GM18519 (cell line): ENCODE measurements around the gene PEX6.
A peak's percentile ranks its signal among the peaks of the same experiment; 100 is the strongest.
"Not testable (repeated sequence)": the region's sequence is repeated elsewhere in the genome, so short reads cannot be mapped to it uniquely, and the experiment has no call there.

Source experiments
- ATAC-seq: cut with Tn5 transposase; IDR thresholded peaks from one replicate; pipeline ENCODE4 v1.9.1; 2021; ENCODE audit warnings: mild to moderate bottlenecking, moderate library complexity; ENCODE audit not compliant: unreplicated experiment, low FRiP score

The PEX6 gene

DNA sequence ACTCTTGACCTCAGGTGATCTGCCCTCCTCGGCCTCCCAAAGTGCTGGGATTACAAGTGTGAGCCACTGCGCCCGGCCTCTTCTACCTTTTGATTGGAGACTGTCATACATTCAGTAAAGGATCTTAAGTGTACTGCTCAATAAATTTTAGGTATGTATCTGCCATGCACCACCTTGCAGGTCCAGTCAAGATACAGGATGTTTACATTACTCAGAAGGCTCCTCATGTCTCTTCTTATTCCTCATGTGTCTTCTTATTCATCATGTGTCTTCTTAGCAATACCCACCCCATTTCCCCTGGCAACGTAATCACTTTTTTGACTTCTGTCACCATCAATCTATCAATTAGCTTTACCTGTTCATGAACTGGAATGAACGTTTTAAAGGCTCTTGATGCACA lies 26.9 kb upstream of the PEX6 start:
- ATAC-seq: no peak

DNA sequence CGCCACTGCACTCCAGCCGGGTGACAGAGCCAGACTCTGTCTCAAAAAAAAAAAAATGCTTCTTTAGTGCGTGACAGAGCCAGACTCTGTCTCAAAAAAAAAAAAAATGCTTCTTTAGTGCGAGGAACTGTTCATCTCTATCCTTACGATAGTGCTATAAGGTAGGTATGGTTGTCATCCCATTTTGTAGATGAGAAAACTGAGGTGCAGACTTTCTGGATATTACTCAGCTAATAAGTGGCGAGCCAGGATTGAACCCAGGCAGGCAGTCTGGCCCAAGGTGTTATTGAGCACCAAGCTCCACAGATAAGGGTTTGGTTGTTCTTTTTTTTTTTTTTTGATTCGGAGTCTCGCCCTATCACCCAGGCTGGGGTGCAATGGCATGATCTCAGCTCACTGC lies 22.9 kb upstream of the PEX6 start:
- ATAC-seq: no peak

DNA sequence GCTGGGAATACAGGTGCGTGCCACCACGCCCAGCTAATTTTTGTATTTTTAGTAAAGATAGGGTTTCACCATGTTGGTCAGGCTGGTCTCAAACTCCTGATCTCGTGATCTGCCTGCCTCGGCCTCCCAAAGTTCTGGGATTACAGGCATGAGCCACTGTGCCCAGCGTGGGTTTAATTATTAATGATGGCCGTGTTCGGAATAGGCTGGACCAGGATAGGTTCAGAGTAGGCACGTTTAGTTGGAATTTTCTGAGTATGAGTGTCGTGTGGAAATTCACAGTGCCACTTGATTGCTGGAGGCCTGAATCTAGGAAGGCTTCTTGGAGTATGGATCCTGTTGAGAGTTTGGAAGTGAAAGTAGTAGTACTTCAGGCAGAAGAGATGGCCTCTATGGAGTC lies 19.2 kb upstream of the PEX6 start:
- ATAC-seq: not testable (repeated sequence)

DNA sequence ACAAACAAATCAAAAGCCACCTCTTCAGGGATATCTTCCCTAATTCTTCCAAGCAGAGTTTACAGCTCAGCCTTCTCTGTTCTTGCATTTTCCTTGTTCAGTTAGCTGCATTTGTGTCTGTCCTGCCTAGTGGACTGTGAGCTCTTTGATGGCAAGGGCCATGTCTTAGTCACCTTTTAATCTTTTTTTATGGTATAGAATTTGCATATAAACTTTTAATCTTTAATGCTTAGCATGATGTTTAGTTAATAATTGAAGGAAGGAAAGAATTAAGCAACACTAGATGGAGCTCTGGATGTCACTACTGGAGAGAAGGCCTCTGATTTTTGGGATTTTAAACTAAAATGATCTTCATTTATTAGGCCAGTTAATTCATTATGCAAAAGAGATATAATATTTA lies 17.5 kb upstream of the PEX6 start:
- no peak for ATAC-seq

DNA sequence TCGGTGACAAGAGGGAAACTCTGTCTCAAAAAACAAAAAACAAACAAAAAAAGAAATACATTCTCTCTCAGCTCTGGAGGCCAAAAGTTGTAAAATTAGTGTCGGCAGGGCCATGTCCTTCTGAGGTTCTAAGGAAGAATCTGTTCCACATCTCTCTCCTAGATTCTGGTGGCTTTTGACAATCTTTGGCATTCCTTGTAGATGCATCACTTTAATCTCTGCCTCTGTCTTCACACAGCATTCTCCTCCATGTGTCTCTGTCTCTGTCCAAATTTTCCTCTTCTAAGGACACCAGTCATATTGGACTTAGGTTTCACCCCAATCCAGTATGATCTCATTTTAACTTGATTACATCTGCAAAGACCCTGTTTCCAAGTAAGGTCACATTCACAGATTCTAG lies 14.5 kb upstream of the PEX6 start:
- ATAC-seq: no peak

DNA sequence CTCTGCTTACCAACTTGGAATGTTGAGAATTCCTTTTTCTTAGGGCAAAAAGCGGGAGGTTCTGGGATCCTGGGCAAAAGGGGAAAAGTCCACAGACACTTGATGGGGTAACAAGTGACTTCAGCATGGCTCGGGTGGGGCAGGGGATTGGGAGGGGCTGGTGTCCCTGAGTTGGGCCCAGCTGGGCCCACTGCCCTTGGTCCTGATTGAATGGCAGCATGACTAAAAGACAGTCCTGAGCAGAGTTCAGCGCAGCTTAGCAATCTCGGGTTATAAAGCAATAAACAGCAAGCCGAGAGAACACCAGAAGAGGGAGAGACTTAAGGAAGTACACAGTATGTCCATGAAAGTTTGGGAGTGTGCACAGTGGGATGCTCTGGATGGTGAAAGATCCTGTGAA lies 10.9 kb upstream of the PEX6 start:
- no peak for ATAC-seq

DNA sequence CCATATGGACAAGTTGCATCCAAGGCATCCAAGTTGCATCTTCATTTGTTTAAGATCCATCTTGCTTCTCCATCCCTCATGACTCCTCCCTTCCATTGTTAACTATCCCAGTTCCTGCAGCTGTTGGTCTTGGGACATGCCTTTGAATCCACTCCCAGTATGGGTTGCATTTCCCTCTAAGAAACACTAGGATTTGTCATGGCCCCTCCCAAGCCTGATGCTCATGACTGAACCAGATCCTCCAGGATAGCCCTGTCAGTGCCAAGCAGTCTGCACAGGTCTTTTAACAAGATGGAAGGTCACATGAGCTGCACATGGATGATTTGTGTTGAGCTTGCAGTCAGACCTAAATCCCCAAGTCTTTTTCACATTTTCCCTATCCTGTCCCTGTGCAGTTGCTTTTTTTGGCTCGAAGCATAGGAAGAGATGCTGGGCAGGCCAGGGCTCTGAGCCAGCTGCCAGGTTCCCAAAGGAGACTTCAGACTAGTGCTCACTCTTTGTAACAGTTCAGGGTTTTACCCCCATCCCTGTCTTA lies 9.6 kb upstream of the PEX6 start:
- no peak for ATAC-seq

DNA sequence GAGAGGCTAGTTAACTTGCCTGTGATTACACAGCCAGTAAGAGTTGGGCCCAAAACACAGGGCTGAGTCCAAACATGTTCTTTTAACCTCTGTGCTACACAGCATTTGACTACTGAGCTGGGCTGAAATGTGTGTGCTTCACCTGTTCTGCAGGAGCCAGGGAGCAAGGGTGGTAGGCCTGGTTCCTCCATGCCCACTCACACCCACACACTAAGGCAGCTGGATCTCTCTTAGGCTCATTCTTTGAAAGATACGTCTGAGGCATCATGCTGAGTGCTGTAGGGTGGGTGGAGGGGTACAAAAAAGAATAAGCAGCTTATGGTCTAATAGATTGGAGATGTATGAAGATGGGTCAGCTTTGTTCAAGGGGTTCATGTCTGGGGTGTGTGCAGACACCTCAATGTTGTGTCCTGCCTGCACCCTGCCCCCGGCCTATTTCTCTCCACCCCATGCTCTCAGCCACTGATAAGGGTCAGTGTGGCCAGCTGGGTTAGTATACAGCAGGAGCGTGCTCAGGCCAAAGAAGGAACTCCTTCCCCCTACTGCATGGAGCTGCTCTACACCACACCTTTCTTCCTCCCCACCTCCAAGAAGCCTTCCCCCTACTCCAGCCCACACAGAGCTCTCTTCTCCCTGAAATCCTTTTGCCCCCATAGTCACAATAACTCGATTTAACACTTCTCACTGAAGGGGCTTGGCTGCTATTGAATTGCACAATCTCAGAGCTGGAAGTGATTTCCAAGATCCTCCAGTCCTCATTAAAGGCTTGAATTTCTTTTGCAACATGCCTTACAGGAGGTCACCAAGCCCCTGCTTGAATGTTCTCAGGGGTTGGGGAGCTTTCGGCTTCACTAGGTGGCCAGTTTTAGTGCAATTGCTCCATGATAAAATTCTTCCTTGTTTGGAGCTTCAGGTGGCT lies 8.8 kb upstream of the PEX6 start:
- no peak for ATAC-seq

DNA sequence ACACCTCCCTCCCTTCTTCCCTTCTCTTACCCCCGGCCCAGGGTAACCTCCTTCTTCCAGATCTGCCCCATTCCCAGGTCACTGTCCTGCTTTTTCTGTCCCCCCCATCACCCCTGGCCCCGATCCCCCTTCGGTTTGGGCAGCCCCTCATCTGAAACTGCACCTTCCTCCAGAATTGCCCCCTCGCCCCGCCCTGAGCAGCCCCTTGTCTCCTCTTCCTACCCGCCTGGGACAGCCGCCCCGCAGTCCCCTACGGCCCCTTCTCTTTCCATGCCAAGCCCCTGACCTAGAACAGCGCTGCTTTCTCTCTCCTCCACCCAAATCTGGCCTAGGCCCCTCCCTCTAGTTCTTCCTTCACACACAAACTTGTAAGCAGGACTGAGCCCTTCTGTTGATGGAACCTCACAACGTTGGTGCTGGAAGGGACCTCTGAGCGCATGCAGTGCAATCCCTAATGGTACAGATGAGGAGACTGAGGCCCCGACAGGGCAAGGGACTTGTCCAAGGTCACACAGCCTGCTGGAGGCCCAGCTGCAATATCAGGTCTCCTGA lies 6.0 kb upstream of the PEX6 start:
- no peak for ATAC-seq

DNA sequence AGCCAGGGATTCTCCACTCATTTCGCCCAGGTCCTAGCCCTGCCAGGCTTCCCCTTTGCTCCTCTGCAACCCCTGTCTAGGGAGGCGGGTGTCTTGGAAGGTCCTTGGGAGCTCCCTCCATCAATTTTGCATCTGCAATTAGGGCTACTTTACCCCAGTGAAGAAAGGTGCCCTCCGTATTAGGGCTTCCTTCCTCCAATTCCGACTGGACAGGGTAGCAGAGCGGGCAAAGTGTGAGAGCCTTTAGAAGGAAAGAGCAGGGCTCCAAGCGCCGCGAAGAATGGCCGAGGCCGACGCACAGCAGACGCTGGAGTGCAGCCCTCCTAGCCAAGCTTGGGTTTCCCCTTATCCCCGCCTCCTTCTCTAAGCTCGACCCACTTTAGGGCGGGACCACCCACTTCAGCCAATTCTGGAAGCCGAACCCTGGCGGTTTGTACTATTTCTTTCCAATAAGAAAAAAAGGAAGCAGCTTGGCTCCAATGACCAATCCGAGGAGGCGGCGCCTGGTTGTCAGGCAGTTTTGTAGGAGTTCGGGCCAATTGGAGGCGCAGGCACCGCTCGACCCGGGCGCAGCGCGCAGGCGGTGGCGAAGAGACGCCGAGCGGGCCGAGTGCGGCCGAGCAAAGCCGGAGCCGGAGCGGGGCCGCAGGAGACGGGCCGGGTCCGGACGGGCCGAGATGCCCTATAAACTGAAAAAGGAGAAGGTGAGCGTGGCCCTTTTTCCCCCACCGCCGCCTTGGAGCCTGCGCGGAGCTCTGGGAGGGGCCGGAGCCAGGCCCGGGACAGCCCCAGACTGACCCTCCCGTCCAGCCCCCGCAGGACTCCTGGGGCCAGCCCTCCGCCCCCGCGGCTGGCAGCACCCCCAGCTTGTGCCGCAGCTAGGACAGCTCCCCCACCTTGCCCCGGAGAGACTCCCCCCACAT lies 5.3 kb upstream of the PEX6 start, which contains the start of gene PPP2R5D:
Gene PPP2R5D, plus strand, starts transcription at position 570 of the 923 bp plus-strand sequence. Its CDS starts 108 bp downstream, at position 678.
- ATAC-seq: peak; percentile 86

DNA sequence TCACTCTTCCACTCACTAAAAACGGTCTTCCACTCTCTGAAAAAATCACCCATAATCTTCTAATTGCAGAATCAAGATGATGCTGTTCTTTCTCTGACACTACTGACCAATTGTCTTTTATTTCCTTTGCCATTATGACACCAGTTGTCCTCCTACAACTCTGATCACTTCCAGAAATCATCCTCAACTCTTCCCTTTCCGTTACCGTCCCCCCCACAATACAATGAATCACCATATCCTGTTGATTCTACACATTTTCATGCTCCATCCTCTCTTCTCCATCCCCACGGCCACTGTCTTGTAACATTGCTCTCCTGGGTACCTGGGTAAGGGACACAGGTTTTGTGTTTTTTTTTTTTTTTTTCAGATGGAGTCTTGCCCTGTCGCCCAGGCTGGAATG lies 2.9 kb upstream of the PEX6 start:
- ATAC-seq: no peak

DNA sequence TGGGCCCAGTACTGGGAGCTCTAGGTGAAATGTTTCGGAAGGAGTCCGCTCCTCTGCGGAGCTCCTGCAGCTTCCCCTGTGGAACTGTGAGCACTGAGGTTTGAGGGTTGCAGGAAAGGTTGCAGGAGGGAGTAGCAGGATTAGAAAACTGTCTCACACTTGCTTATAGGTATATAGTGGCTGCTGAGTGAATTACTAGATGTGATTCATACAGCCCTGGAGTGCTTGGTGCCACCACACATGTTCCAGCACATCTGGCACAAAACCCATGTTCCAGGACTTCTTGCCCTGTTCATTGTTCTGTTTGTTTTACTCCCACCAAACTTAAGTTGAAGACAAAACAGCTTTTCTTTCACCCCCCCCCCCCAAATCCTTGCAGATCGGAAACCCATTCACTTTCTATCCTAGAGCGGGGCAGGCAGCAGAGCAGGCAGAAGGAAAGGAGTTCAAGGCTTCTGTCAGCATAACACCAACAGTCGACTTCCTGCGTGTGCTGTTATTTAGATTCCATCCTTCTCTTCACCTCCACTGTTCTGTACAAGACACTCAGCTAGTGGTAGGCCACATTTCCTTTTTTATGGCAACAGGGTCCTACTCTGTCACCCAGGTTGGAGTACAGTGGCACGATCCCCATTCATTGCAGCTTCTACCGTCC lies 669 bp upstream of the PEX6 start:
- no peak for ATAC-seq

DNA sequence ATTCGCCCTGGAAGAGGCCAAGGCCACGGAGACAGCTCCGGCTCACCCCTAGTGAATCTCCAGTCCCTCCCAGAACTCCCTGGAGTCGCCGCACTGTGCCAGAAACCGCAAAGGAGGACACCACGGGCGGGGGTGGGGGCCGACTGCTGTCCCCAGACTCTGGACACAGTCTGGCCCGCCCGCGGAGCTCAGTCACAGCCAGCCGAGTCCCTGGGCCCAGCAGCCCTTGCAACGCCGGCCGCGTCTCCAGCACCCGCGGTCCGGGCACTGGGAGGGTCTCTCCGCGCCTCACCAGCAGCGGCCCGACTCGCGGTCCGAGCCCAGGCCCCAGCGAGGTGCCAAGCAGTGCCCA lies 518 bp downstream of the PEX6 start:
- no peak for ATAC-seq

DNA sequence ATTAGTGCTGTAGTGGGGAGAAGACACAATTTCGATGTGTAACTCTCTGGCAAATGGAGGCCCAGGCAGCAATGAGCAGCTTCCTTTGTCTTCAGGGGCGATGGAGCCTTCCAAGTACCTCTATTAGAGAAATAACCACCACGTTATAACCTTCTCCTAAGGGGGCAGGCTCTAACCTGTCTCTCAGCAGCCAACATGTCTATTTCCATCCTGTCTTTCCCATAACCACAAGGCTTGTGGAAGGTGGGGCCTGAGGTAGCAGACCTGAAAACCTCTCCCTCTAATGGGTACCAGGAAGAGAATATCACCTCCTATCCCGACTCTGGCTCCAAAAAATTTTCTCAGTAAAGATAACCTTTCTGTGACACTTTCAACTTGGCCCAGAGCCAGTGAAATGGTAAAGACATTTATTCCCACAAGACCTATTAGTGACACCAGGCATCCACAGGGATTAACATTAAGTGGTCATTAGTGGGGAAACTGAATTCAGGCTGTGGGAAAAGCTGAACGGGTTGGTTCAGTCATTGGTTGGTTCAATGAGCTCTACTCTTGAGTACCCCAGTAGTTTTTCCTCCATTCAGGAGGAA lies 4.0 kb downstream of the PEX6 start:
- ATAC-seq: no peak

DNA sequence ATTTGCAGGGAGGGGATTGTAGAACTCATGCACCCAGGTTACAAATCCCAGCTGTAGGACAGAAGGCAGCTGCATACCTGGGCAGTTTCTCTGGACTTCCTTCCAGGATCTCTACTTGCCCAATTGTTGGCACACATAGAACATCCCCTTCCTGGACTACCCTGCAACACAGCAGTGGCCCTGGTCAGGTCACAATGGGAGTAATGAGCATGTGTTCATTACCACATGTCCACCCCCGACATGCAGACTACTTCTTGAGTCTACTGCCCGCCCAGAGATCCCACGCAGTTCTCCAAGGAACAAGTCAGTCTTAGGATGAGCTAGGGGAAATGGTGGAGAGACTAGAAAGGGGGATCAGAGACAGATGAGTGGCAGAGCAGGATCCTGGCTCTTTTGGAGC lies 5.1 kb downstream of the PEX6 start:
- no peak for ATAC-seq

DNA sequence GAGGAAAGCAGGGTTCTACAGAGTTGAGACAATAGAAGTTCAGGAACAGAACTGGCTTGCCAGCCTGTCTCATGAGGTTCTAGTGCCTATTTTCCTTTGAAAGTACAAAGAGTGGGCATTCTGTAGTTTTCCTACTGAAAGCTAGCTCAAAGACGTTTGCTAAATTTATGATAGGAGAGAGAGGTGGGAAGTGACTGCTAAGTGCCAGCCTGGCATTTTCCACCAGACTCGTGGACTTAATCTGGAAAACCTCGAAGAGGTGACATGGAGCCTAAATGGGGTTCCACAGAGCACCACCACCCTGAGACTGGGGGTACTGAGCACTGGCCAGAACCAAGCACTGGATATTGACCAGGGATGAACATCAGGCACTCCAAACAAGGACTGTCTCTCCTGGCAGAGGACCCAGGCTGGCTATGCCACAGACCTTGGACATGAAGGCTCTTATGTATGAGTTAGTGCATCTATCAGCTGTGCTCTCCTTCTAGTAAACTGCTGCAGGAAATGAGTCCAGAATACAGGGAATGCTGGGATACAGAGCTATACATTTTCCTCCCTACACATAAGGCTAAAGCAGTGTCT lies 7.1 kb downstream of the PEX6 start:
- no peak for ATAC-seq

DNA sequence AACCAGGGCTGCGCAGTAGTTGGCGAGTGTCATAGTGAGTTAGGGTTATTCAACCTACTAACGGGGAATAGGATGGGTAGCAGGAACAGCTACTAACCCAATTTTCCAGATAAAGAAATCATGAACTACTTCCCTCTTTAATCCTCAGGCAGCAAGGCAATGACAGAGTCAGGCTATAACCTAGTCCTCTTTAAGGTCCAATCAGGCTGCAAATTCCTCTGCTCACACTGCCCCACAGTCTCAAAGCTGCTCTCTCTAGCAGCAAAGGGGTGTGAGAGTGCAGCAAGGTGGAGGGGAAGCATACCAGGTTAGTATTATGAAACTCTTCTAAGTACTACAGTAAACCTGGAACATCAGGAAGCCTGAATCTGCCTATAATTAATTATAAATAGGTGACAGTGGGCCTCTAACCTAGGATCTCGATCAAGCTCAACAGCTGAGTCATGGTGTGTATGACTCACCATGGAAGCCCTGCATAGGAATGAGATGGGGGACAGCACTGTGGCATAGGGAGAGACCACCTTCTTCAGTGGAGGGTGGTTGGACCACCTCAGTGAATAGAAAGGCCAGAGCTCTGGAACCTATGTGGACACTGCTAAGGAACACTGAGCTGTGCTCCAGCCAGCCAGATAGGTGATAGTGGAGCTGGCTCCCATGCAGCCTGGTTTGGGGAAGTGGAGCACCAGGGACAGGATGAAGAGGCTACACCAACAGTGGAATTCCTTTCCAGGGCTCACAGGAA lies 7.9 kb downstream of the PEX6 start:
- ATAC-seq: no peak

DNA sequence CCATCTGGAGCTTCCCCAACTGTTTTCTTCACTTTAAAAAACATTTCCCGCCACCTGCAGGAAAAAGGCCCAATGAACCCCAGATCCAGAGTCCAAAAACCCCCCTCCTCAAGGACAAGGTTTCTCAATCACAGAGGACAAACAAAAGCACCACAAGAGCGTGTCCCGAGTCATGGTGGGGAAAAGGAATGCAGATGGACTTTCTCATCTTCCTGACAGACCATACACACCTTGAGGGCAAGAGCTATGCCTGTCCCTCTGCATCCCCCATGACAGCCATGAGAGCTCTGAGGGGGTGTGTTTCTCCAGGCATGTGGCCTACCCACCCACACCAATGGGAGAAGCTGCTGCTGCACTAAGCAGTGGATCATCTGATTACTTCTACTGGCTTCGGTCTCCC lies 9.0 kb downstream of the PEX6 start:
- ATAC-seq: no peak

DNA sequence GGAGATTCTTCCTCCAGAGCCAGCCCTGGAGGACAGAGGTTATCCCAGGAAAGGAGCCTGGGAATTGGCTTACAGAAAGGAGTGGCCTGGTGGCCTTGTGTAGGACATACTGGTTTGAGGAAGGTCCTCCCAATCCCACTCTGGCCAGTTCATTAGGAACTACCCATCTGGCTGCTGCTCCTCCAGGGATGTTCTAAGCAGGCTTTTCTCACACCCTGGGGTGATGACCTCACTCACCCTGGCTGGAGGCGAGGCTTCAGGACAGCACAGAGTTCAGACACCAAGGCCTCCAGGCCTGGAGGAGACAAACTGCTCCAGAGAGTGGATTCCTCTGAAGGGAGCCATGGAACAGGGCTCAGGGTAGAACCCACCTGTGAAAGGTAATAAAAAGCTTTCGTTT lies 9.6 kb downstream of the PEX6 start:
- no peak for ATAC-seq
